HL-60/S4 treated with retinoic acid at 250 ng/mL for 4 days and 3 days (cell line): Measurements from ENCODE around the gene RPTN.
"Not testable (repeated sequence)": the region's sequence is repeated elsewhere in the genome, so short reads cannot be mapped to it uniquely, and the experiment has no call there.

ENCODE experiments used
- in situ Hi-C: fragments of 300-500 bp; cut with MboI; formaldehyde crosslinking; loops from 2 replicates; pipeline ENCODE4 v1.7.0; 2022; ENCODE audit warnings: low sequenced_read_pairs

The RPTN gene

DNA sequence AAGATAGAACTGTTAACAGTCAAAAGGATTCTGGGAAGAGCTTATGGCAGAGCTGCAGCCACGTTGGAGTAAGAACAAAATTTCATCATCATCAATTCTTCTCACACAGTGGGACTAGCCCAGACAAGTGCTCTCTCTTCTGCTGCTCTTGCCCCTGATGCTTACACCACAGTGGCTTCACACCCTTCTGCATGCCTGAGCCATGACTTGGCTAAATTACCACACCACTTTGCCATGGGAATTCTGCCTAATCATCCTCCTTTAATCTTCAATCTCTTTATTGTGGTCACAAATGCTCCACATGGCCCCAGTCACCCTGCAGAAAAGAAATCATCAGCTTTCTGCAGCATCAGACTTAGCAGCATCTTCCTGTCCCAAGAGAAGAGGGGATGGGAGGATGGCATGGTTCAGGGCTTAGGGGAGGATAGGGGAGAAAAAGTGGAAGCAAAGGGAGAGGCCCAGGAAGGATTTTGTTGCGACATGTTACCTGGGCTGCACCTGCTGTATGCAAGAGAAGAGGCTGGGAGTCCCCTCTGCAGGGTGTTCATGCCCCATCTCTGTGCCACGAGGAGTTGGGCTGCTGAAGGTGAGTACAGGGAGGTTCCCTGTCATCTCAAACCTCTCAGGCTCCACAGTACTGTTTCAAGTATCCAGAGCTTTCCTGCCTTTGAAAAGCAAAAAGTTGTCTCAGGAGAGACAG is 9.0 kb upstream of the RPTN start:
- in situ Hi-C loops = no loop called here

- in situ Hi-C loops = no loop called here
Measured at GRCh38 chr1:152166966-152167365, 7.9 kb upstream of the RPTN start.

- in situ Hi-C loops = no loop called here
Measured at GRCh38 chr1:152165286-152166077, 6.5 kb upstream of the RPTN start.

DNA sequence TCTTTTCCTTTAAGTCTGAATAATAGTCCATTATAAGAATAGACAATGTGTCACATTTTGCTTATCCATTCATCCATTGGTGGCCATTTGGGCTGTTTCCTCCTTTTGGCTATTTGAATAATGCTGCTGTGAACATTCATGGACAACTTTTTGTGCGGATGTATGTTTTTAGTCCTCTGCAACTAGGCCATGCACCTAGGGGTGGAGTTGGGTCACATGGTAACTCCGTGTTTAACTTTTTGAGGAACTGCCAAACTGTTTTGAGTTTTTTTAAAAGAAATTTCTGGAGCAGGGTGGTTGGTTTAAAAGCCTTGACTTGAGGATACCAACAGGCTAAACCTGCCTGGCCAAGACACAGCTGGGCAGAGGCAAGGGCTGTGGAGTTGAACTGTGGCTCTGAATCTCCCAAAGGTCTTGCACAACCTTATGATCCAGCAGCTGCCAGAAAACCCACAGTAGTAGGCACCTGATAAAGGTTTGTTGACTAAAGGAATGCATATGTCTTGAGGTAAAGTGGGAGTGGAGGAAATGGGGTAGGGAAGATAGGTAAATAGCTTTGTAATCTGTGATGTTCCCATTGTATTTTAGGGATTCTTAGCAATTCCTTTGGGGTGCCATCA is 5.6 kb upstream of the RPTN start:
- in situ Hi-C loops = no loop called here

GRCh38 chr1:152162792-152163463 is 3.9 kb upstream of the RPTN start:
- in situ Hi-C loops = no loop called here

- in situ Hi-C loops = no loop called here
Measured at GRCh38 chr1:152160576-152160975, 1.5 kb upstream of the RPTN start.

DNA sequence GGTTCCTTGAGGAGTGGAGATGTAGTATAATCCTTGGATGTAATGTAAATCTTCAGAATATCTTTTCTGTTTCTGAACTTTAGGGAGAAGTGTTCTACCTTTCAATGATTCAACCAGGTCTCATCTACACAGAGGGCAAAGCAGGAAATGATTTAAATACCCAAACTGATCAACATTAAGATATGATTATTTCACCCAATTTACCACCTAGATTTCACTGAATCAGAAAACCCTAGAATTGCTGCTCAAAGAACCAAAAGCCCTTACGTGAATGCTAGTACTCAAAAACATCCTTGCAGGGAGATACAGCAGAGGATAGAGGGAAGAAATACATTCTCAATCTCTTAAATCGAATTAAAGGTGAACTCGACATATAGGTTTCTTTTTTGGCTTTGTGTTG is 5.0 kb downstream of the RPTN start:
- in situ Hi-C loops = no loop called here

- in situ Hi-C loops = no loop called here
Measured at GRCh38 chr1:152151646-152152045, 7.4 kb downstream of the RPTN start.

- in situ Hi-C loops = no loop called here
Measured at GRCh38 chr1:152148981-152149380, 10.0 kb downstream of the RPTN start.

DNA sequence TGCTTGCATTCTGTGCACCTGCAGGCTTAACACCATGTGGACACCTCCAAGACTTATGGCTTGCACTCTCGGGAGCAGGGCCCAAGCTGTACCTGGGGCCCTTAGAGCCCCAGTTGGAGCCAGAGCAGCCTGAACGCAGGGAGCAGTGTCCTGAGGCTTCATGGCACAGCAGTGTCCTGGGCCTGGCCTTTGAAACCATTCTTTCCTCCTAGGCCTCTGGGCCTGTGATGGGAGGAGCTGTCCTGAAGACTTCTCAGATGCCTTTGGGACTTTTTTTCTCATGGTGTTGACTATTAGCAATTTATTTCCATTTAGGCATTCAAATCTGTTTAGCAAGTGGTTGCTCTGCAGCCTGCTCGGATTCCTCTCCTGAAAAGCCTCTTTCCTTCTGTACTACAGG is 11.0 kb downstream of the RPTN start:
- in situ Hi-C loops = no loop called here

GRCh38 chr1:152145769-152146168 is 13.3 kb downstream of the RPTN start:
- in situ Hi-C loops = no loop called here

GRCh38 chr1:152144674-152145183 is 14.3 kb downstream of the RPTN start:
- in situ Hi-C loops = not testable (repeated sequence)

DNA sequence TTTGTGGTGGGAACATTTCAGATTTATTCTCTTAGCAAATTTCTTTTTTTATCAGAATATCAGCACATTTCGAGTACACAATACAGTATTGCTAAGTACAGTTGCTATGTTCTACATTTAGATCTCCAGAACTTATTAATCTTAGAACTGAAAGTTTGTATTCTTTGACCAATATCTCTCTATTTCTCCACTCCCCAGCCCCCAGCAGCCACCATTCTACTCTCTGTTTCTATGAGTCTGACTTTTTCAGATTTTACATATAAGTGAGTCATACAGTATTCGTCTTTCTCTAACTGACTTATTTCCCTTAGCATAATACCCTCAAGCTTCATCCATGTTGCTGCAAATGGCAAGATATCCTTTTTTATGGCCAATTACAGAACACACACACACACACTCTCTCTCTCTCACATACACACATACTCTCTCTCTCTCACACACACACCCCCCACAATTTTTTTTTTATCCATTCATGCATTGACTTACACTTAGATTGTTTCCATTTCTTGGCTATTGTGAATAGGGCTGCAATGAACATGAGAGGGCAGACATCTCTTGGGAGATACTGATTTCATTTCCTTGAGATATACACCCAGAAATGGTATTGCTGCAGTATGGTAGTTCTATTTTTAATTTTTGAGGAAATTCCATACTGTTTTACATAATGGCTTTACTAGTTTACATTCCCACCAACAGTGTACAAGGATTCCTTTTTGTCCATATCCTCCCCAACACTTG is 15.7 kb downstream of the RPTN start:
- in situ Hi-C loops = no loop called here

GRCh38 chr1:152141971-152142584 is 16.9 kb downstream of the RPTN start:
- in situ Hi-C loops = no loop called here

GRCh38 chr1:152137215-152137614 is 21.8 kb downstream of the RPTN start:
- in situ Hi-C loops = no loop called here

DNA sequence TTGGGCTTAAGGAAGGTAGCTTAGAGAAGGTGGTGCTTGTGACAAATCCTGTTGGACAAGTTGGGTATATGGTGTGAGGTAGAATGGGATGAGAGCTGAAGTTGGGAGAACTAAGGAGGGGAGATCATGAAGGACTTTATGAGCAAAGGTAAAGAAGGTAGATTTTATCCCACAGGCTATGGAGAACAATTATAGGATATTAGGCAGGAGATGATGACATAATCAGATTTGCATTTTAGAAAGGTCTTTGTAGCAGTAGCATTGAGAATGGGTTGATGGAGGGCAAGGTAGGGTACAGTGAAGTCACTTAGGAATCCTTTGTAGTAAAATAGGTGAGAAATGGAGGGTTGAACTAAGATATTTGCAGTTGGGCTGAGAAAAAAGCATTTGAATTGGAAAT is 28.8 kb downstream of the RPTN start:
- in situ Hi-C loops = no loop called here

DNA sequence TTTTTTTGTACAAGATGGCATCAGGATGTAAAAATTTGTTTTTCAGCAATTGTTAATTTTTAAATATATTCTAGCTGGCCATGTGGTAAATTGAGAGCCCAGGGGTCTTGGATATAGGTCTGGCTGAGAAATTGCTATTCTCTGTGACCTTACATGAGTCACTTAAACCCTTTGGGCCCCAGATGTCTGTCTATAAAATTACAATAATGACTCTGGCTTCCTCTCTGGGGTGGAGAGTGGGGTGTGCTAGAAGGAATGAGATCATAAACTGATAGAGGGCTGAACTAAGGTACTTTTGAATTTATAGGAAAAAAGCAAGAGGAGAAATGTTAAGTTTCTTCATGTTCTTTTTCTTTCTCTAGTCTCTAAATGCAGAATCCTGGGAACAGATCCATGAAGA is 31.4 kb downstream of the RPTN start:
- in situ Hi-C loops = no loop called here

DNA sequence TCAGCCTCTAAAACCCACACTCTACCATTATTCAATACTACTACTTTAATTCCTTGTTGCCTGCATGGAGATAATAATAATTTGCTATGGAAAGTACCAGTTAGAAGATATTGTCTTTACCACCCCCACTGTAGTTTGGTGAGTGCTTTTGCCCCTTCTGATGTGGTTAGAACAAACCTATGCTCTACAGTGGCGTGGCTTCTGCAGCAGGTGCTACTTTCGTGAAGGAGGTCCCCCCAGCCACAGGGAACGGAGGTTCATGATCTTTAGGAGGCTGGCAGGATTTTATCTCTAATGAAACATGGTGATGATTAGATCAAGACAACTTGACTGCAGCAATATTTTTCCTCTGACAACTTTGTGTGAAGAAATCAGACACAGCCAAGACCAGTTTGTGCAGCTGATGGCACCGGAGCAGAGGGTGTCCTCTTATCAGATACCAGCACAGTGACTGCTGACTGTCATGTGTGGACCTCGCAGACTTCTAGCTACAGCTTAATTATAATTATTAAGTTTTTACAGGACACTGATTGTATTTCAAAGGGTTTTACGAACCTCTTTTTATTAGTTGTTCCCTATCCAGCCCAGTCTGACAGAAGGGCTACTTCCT is 33.1 kb downstream of the RPTN start:
- in situ Hi-C loops = no loop called here

DNA sequence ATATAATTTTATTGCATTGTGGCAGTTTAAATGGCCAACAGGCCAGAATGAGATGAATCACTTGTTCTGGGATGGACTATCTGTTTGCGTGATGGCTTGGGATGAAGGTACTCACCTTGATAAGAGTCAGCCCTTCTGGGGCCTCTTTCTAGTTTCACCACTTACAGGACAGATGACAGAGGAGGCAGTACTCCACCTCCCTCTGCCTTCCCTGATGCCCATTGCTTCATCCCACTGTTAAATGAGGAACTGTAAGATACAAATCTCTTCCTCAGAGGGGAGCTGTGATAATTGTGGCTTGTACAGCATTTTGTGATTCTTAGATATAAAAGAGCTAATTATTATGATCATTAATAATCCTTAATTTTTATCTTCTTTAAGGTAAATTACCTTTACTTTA is 40.1 kb downstream of the RPTN start:
- in situ Hi-C loops = no loop called here

DNA sequence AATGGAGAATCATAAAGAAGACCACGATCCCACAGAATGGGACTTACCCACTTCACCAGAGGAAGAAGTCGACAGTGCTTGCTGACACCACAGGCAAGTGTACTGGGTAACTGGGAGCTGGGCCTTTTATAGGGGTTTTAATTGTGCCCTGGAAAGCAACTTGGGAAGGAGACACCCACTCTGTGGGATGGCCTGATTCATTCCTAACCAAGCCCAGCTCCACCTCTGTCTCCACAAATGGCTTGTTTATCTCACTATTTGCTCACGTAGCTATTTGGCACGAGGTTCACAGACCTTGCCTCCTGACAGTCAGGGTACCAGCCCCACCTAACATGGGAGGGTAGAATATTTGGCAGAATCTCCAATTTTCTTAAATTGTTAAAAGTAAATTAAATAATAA is 43.7 kb downstream of the RPTN start, which contains the start of gene TCHH:
TCHH (minus strand) TSS at position 101 of the 400 bp plus-strand sequence. CDS start 1,364 bp downstream, outside the sequence.
- in situ Hi-C loops = no loop called here
